NT2/D1 (cell line): ENCODE data around the gene CREB1.

Experiments
- SUZ12 ChIP-seq: IDR thresholded peaks from 2 replicates; pipeline ENCODE4 v1.6.1; 2011; ENCODE audit not compliant: insufficient read length, insufficient read depth; ENCODE audit errors: extremely low read depth
- YY1 ChIP-seq: IDR thresholded peaks from 2 replicates; pipeline ENCODE4 v1.6.1; 2011; ENCODE audit not compliant: insufficient read length, insufficient read depth
- ZNF274 ChIP-seq: IDR thresholded peaks from 2 replicates; pipeline ENCODE4 v1.6.1; 2011; ENCODE audit warnings: mild to moderate bottlenecking, low read depth, low read length

DNA sequence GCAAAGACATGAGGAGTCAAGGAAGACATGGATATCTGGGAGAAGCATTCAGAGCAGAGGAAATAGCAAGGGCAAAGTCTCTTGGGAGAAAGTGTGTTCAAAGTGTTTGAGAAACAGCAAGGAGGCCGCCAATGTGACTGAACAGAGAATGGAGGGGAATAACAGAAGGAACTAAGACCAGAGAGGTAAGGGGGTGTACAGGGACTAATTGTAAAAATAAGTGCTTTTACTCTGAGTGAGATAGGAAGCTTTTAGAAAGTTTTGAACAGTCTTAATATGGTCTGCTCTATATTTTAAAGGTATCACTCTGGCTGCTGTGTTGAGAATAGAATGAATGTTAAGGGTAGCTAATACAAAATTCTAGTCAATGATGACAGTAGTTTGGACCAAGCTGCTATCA is 6.8 kb upstream of the CREB1 start:
- TF ChIP-seq YY1 (no peak), ZNF274 (no peak), SUZ12 (no peak)
